HepG2 (cell line): ENCODE results near the gene PDIA4.

Experiments used
- SMAD9 ChIP-seq: sonication (generic); formaldehyde crosslinking; IDR thresholded peaks from 2 replicates; pipeline ENCODE4 v1.5.1; 2020; ENCODE audit warnings: mild to moderate bottlenecking, missing genetic modification reagents
- ZNF773 ChIP-seq: sonication (generic); formaldehyde crosslinking; IDR thresholded peaks from 2 replicates; pipeline ENCODE4 v1.4.0; 2020; ENCODE audit warnings: missing genetic modification reagents, borderline replicate concordance

GRCh38 chr7:149005427-149006344 lies 22.6 kb downstream of the PDIA4 start:
- TF ChIP-seq SMAD9 (CRISPR knock-in tag) (no peak), ZNF773 (no peak)
